Stomach (tissue), 9 donors: ENCODE measurements around the gene GRIA4. TPM values are rescaled to one million over a fixed set of nuclear protein-coding genes. Genes with fewer than 3 reads are reported as not detected.
A peak's percentile ranks its signal among the peaks of the same experiment; 100 is the strongest.

ENCODE experiments used
- DNase-seq, 2 donors: peaks; one replicate each; pipeline versions ENCODE4 v3.0.0 to v3.0.0-alpha.2; 2013 to 2019
- H3K27ac ChIP-seq, 5 donors: fragments of 200-600 bp in 4 of 5; sonication (generic) in 4 of 5; one replicate each; pipeline ENCODE4 v1.5.1; 2013 to 2019; ENCODE audit warnings: mild to moderate bottlenecking in 1 of 5, moderate library complexity in 1 of 5
- H3K27me3 ChIP-seq, 3 donors: fragments of 200-600 bp; sonication (generic); one replicate each; pipeline ENCODE4 v1.5.1; 2017 to 2019; ENCODE audit warnings: mixed run types in 1 of 3
- H3K36me3 ChIP-seq, 4 donors: fragments of 200-600 bp; sonication (generic); 1 replicate in 3 of 4; 2 replicates in 1 of 4; pipeline ENCODE4 v1.5.1; 2016 to 2019
- H3K4me1 ChIP-seq, 4 donors: fragments of 200-600 bp; sonication (generic); one replicate each; pipeline ENCODE4 v1.5.1; 2016 to 2019
- H3K4me3 ChIP-seq, 4 donors: fragments of 200-600 bp; sonication (generic) in 3 of 4; one replicate each; pipeline ENCODE4 v1.5.1; 2016 to 2019; ENCODE audit warnings: mild to moderate bottlenecking in 1 of 4
- H3K9me3 ChIP-seq, 4 donors: fragments of 200-600 bp; sonication (generic); one replicate each; pipeline ENCODE4 v1.5.1; 2016 to 2019
- CTCF ChIP-seq, 7 experiments: fragments of 450-650 bp in 4 of 7; fragments of 200-600 bp in 3 of 7; sonication (generic) in 3 of 7; IDR thresholded peaks; one replicate each; pipeline ENCODE4 v1.5.1; 2016 to 2019; ENCODE audit warnings: antibody characterized with exemption in 7 of 7, control low read depth in 2 of 7, mild to moderate bottlenecking in 1 of 7
- EP300 ChIP-seq: sonication (generic); formaldehyde crosslinking; IDR thresholded peaks from one replicate; pipeline ENCODE4 v1.6.1; 2017; ENCODE audit warnings: antibody characterized with exemption
- POLR2A ChIP-seq, 4 donors: fragments of 450-650 bp; IDR thresholded peaks; one replicate each; pipeline ENCODE4 v1.6.1; 2016; ENCODE audit warnings: antibody characterized with exemption in 4 of 4, control low read depth in 2 of 4, mild to moderate bottlenecking in 1 of 4, moderate library complexity in 1 of 4
- POLR2AphosphoS5 ChIP-seq, 3 donors: sonication (generic); formaldehyde crosslinking; IDR thresholded peaks; one replicate each; pipeline ENCODE4 v1.6.1; 2016; ENCODE audit warnings: antibody characterized with exemption in 3 of 3
- WGBS, 5 donors: extraction: QIAGEN DNeasy Blood & Tissue Kit in 3 of 5; methylation state at CpG; one replicate each; pipeline versions ENCODE4 v1.1.5 to v1.1.7; 2013 to 2018; 5-methylcytosine and 5-hydroxymethylcytosine counted together
- intact Hi-C: fragments of 100-400 bp; cut with DNase I; formaldehyde crosslinking; loops from one replicate; pipeline ENCODE4 v1.15.1; 2023; ENCODE audit warnings: low total_unique reads
- polyA plus RNA-seq, 3 donors: library from polyadenylated mRNA; stranded (reverse); fragments of 200-250 nt; gene quantifications; one replicate each; pipeline ENCODE4 v1.2.3, GENCODE V29; 2013
- total RNA-seq, 5 donors: library from RNA; depleted of rRNA; stranded (reverse); fragments of >200 nt; gene quantifications; one replicate each; pipeline versions ENCODE4 v1.1.0 to v1.2.3, GENCODE V29; 2014 to 2016
- donor health status: healthy with polysubstance abuse.
- donor health status: Bipolar disorder and iron deficiency.
- donor health status: healthy.

GRIA4 gene
- total and polyA plus RNA-seq, 8 donors, result under 0.01 to 5.9 (median 2.0) TPM; not detected in 1

GRCh38 chr11:105862736-105863367, 253.0 kb downstream of the GRIA4 start:
- Histone ChIP-seq H3K36me3 (no peaks in the 10 kb centered on the region), H3K27me3 (peaks cover 0 to 4% (median 0%) of the 10 kb centered on the region in 3 donors), H3K4me3 (no peak overlapping the region), H3K27ac (no peak overlapping the region), H3K4me1 (no peaks in the 10 kb centered on the region), H3K9me3 (no peaks in the 10 kb centered on the region)
- intact Hi-C loops, result no loop called here
- 20 to 24% (median 22%) methylated on average over 3 of the region's 3 CpGs for WGBS, 5 donors
- DNase-seq, result peak in 1 of 2 donors; percentile 79
- TF ChIP-seq POLR2AphosphoS5 (IDR thresholded peaks at IDR 0.05) (no peak), CTCF (IDR thresholded peaks at IDR 0.05) (peak in 4 of 7 experiments; percentile 23 to 53 (median 40))

GRCh38 chr11:105863523-105863922, 253.7 kb downstream of the GRIA4 start:
- 31 to 43% (median 35%) methylated on average over 3 of the region's 3 CpGs for WGBS, 5 donors
- intact Hi-C loops, result no loop called here
- no peaks in the 10 kb centered on the region for H3K36me3 ChIP-seq
- no peak overlapping the region for H3K4me3 ChIP-seq
- H3K27ac ChIP-seq, result no peak overlapping the region
- H3K27me3 ChIP-seq, result peaks cover 0 to 4% (median 0%) of the 10 kb centered on the region in 3 donors
- no peaks in the 10 kb centered on the region for H3K9me3 ChIP-seq
- DNase-seq, result no peak
- no peaks in the 10 kb centered on the region for H3K4me1 ChIP-seq
- TF ChIP-seq POLR2AphosphoS5 (IDR thresholded peaks at IDR 0.05), result no peak
- no peak for TF ChIP-seq POLR2A (IDR thresholded peaks at IDR 0.05)
- no peak for TF ChIP-seq CTCF (IDR thresholded peaks at IDR 0.05)
- no peak for TF ChIP-seq EP300

GRCh38 chr11:105867742-105868141, 257.9 kb downstream of the GRIA4 start:
- Histone ChIP-seq H3K4me3 (no peak overlapping the region), H3K4me1 (no peaks in the 10 kb centered on the region), H3K27me3 (peaks cover 0 to 4% (median 0%) of the 10 kb centered on the region in 3 donors), H3K36me3 (no peaks in the 10 kb centered on the region), H3K9me3 (no peaks in the 10 kb centered on the region), H3K27ac (no peak overlapping the region)
- no peak for DNase-seq
- WGBS, 5 donors, result 47 to 59% (median 52%) methylated on average over 2 of the region's 2 CpGs
- intact Hi-C loops, result no loop called here
- no peak for TF ChIP-seq POLR2AphosphoS5 (IDR thresholded peaks at IDR 0.05)

- no peaks in the 10 kb centered on the region for H3K36me3 ChIP-seq
- DNase-seq, result no peak
- H3K4me1 ChIP-seq, result no peaks in the 10 kb centered on the region
- 68 to 85% (median 81%) methylated on average over 4 of the region's 4 CpGs for WGBS, 5 donors
- H3K4me3 ChIP-seq, result no peak overlapping the region
- H3K9me3 ChIP-seq, result no peaks in the 10 kb centered on the region
- no peaks in the 10 kb centered on the region for H3K27me3 ChIP-seq
- TF ChIP-seq POLR2A (IDR thresholded peaks at IDR 0.05) (no peak), CTCF (IDR thresholded peaks at IDR 0.05) (no peak), EP300 (no peak), POLR2AphosphoS5 (IDR thresholded peaks at IDR 0.05) (no peak)
- H3K27ac ChIP-seq, result no peak overlapping the region
- intact Hi-C loops, result no loop called here
Measured at GRCh38 chr11:105868762-105869285, 259.0 kb downstream of the GRIA4 start.

- TF ChIP-seq CTCF (IDR thresholded peaks at IDR 0.05) (no peak), EP300 (no peak), POLR2AphosphoS5 (IDR thresholded peaks at IDR 0.05) (no peak), POLR2A (IDR thresholded peaks at IDR 0.05) (no peak)
- Histone ChIP-seq H3K4me1 (no peaks in the 10 kb centered on the region), H3K4me3 (no peak overlapping the region), H3K27me3 (no peaks in the 10 kb centered on the region), H3K27ac (no peak overlapping the region), H3K9me3 (peaks cover 0 to 8% (median 0%) of the 10 kb centered on the region in 4 donors), H3K36me3 (no peaks in the 10 kb centered on the region)
- intact Hi-C loops, result no loop called here
- WGBS, 5 donors, result 75 to 80% (median 76%) methylated on average over 8 of the region's 8 CpGs
- no peak for DNase-seq
Measured at GRCh38 chr11:105870516-105871113, 260.7 kb downstream of the GRIA4 start.
